ENCODE results near the gene SLC9A8.
"Not testable (repeated sequence)": the region's sequence is repeated elsewhere in the genome, so short reads cannot be mapped to it uniquely, and the experiment has no call there.

Gene SLC9A8

GRCh38 chr20:49854190-49854875, 41.7 kb downstream of the SLC9A8 start:
- no peak overlapping the region for H3K27ac ChIP-seq (ENCODE audit: low read depth, low read length)
- peaks cover 29% of the 10 kb centered on the region for H3K4me1 ChIP-seq (ENCODE audit: control insufficient read depth, insufficient read depth, low read length)
- H3K9ac ChIP-seq (ENCODE audit: low read depth, low read length), result no peak overlapping the region
- H3K36me3 ChIP-seq (ENCODE audit: control insufficient read depth, insufficient read depth, low read length), result peaks cover 7% of the 10 kb centered on the region; the same call in 1 of the 2 replicates
- H3K27me3 ChIP-seq (ENCODE audit: control insufficient read depth, insufficient read depth, low read length), result no peaks in the 10 kb centered on the region
- no peaks in the 10 kb centered on the region for H3K9me3 ChIP-seq (ENCODE audit: control insufficient read depth, insufficient read depth, low read length)
- no peak overlapping the region for H3K4me3 ChIP-seq (ENCODE audit: low read depth, low read length)

DNA sequence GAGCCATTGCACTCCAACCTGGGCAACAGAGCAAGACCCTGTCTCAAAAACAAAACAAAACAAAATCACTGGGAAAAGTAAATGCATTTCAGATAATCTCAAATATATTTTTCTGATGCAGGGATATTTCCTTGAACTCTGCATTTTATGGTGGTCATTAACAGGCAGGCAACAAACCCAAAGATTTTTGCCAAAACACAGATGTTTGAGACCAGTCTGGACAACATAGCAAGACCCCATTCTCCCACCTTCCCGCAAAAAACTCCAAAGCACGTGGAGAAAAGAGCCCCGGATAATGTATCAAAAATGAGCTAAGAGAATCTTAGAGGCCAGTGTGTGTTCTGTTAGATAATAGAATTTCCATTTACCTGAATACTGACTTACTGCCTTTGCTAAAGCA, 44.3 kb downstream of the SLC9A8 start:
- H3K27ac ChIP-seq (ENCODE audit: low read depth, low read length), result no peak overlapping the region
- no peaks in the 10 kb centered on the region for H3K27me3 ChIP-seq (ENCODE audit: control insufficient read depth, insufficient read depth, low read length)
- H3K4me1 ChIP-seq (ENCODE audit: control insufficient read depth, insufficient read depth, low read length), result peaks cover 12% of the 10 kb centered on the region
- H3K9me3 ChIP-seq (ENCODE audit: control insufficient read depth, insufficient read depth, low read length), result no peaks in the 10 kb centered on the region
- H3K36me3 ChIP-seq (ENCODE audit: control insufficient read depth, insufficient read depth, low read length), result peaks cover 7% of the 10 kb centered on the region; the same call in 1 of the 2 replicates
- no peak overlapping the region for H3K4me3 ChIP-seq (ENCODE audit: low read depth, low read length)
- no peak overlapping the region for H3K9ac ChIP-seq (ENCODE audit: low read depth, low read length)

DNA sequence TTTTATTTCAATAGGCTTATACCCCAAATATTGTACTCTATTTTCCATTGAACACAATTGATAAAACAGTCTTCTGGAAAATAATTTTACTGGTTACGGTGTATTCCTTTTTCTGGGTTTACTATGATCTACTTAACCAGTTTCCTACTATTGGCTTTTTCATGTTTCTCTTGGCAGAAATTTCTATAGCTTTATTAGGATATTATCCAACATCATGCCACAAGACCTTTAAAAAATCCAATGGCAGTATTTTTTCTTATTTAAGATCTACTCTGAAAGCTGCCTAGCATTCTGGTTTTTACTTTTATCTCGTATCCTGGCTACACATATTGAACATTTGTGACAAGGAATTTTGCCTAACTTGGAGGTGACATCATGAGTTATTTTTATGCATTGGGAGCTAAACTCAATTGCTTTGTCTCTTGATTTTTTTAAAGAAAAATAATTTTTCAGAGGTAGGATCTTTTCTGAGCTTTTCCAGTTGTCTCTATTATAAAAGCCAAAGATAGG, 45.5 kb downstream of the SLC9A8 start:
- peaks cover 12% of the 10 kb centered on the region for H3K4me1 ChIP-seq (ENCODE audit: control insufficient read depth, insufficient read depth, low read length)
- H3K9me3 ChIP-seq (ENCODE audit: control insufficient read depth, insufficient read depth, low read length), result no peaks in the 10 kb centered on the region
- H3K4me3 ChIP-seq (ENCODE audit: low read depth, low read length), result no peak overlapping the region
- no peaks in the 10 kb centered on the region for H3K27me3 ChIP-seq (ENCODE audit: control insufficient read depth, insufficient read depth, low read length)
- H3K27ac ChIP-seq (ENCODE audit: low read depth, low read length), result no peak overlapping the region
- no peak overlapping the region for H3K9ac ChIP-seq (ENCODE audit: low read depth, low read length)
- peaks cover 7% of the 10 kb centered on the region; the same call in 1 of the 2 replicates for H3K36me3 ChIP-seq (ENCODE audit: control insufficient read depth, insufficient read depth, low read length)

GRCh38 chr20:49859011-49859410, 46.4 kb downstream of the SLC9A8 start:
- Histone ChIP-seq H3K27me3 (ENCODE audit: control insufficient read depth, insufficient read depth, low read length) (no peaks in the 10 kb centered on the region), H3K9ac (ENCODE audit: low read depth, low read length) (no peak overlapping the region), H3K4me1 (ENCODE audit: control insufficient read depth, insufficient read depth, low read length) (peaks cover 6% of the 10 kb centered on the region; the same call in 1 of the 2 replicates), H3K27ac (ENCODE audit: low read depth, low read length) (no peak overlapping the region), H3K4me3 (ENCODE audit: low read depth, low read length) (no peak overlapping the region), H3K36me3 (ENCODE audit: control insufficient read depth, insufficient read depth, low read length) (peaks cover 7% of the 10 kb centered on the region; the same call in 1 of the 2 replicates), H3K9me3 (ENCODE audit: control insufficient read depth, insufficient read depth, low read length) (no peaks in the 10 kb centered on the region)

GRCh38 chr20:49859807-49860206, 47.2 kb downstream of the SLC9A8 start:
- Histone ChIP-seq H3K27ac (ENCODE audit: low read depth, low read length) (no peak overlapping the region), H3K4me3 (ENCODE audit: low read depth, low read length) (no peak overlapping the region), H3K4me1 (ENCODE audit: control insufficient read depth, insufficient read depth, low read length) (peaks cover 5% of the 10 kb centered on the region; the same call in 1 of the 2 replicates), H3K27me3 (ENCODE audit: control insufficient read depth, insufficient read depth, low read length) (no peaks in the 10 kb centered on the region), H3K9ac (ENCODE audit: low read depth, low read length) (no peak overlapping the region), H3K36me3 (ENCODE audit: control insufficient read depth, insufficient read depth, low read length) (peaks cover 7% of the 10 kb centered on the region; the same call in 1 of the 2 replicates), H3K9me3 (ENCODE audit: control insufficient read depth, insufficient read depth, low read length) (no peaks in the 10 kb centered on the region)

- H3K27ac ChIP-seq (ENCODE audit: low read depth, low read length); H3K4me3 ChIP-seq (ENCODE audit: low read depth, low read length); H3K36me3 ChIP-seq (ENCODE audit: control insufficient read depth, insufficient read depth, low read length); H3K9me3 ChIP-seq (ENCODE audit: control insufficient read depth, insufficient read depth, low read length); H3K4me1 ChIP-seq (ENCODE audit: control insufficient read depth, insufficient read depth, low read length); H3K27me3 ChIP-seq (ENCODE audit: control insufficient read depth, insufficient read depth, low read length); H3K9ac ChIP-seq (ENCODE audit: low read depth, low read length): not testable (repeated sequence)
Measured at GRCh38 chr20:49861232-49861631, 48.6 kb downstream of the SLC9A8 start.

- H3K9me3 ChIP-seq (ENCODE audit: control insufficient read depth, insufficient read depth, low read length), result no peaks in the 10 kb centered on the region
- no peak overlapping the region for H3K4me3 ChIP-seq (ENCODE audit: low read depth, low read length)
- peaks cover 6% of the 10 kb centered on the region; the same call in 1 of the 2 replicates for H3K4me1 ChIP-seq (ENCODE audit: control insufficient read depth, insufficient read depth, low read length)
- no peak overlapping the region for H3K27ac ChIP-seq (ENCODE audit: low read depth, low read length)
- no peaks in the 10 kb centered on the region; the same call in 1 of the 2 replicates for H3K36me3 ChIP-seq (ENCODE audit: control insufficient read depth, insufficient read depth, low read length)
- H3K27me3 ChIP-seq (ENCODE audit: control insufficient read depth, insufficient read depth, low read length), result no peaks in the 10 kb centered on the region
- H3K9ac ChIP-seq (ENCODE audit: low read depth, low read length), result no peak overlapping the region
Measured at GRCh38 chr20:49862607-49863200, 50.1 kb downstream of the SLC9A8 start.

GRCh38 chr20:49863666-49864065, 51.0 kb downstream of the SLC9A8 start:
- Histone ChIP-seq H3K27me3 (ENCODE audit: control insufficient read depth, insufficient read depth, low read length) (no peaks in the 10 kb centered on the region), H3K27ac (ENCODE audit: low read depth, low read length) (no peak overlapping the region), H3K4me3 (ENCODE audit: low read depth, low read length) (no peak overlapping the region), H3K9ac (ENCODE audit: low read depth, low read length) (no peak overlapping the region), H3K36me3 (ENCODE audit: control insufficient read depth, insufficient read depth, low read length) (no peaks in the 10 kb centered on the region; the same call in 1 of the 2 replicates), H3K4me1 (ENCODE audit: control insufficient read depth, insufficient read depth, low read length) (peaks cover 7% of the 10 kb centered on the region; the same call in 1 of the 2 replicates), H3K9me3 (ENCODE audit: control insufficient read depth, insufficient read depth, low read length) (no peaks in the 10 kb centered on the region)

- H3K36me3 ChIP-seq (ENCODE audit: control insufficient read depth, insufficient read depth, low read length), result no peaks in the 10 kb centered on the region; the same call in 1 of the 2 replicates
- no peak overlapping the region for H3K4me3 ChIP-seq (ENCODE audit: low read depth, low read length)
- no peaks in the 10 kb centered on the region for H3K27me3 ChIP-seq (ENCODE audit: control insufficient read depth, insufficient read depth, low read length)
- H3K4me1 ChIP-seq (ENCODE audit: control insufficient read depth, insufficient read depth, low read length), result peaks cover 7% of the 10 kb centered on the region; the same call in 1 of the 2 replicates
- no peaks in the 10 kb centered on the region for H3K9me3 ChIP-seq (ENCODE audit: control insufficient read depth, insufficient read depth, low read length)
- no peak overlapping the region for H3K9ac ChIP-seq (ENCODE audit: low read depth, low read length)
- no peak overlapping the region for H3K27ac ChIP-seq (ENCODE audit: low read depth, low read length)
Measured at GRCh38 chr20:49865559-49865958, 52.9 kb downstream of the SLC9A8 start.

DNA sequence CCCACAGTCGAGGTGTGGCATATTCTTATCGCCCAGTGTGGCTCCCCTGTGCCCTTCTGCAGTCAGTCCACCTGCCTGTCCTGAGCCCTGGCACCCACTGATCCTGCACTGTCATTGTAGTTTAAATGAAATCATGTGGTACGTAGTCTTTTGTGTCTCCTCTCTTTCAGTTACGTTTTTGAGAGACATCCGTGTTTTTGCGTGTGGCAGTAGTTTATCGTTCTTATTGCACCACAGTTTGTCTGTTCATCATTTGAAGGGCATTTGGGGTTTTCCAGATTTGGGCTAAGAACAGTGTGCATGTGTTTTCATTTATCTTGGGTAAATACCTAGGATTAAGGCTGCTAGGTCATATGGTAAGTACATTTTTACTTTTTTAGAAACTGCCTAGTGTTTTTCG, 53.4 kb downstream of the SLC9A8 start:
- H3K9ac ChIP-seq (ENCODE audit: low read depth, low read length), result no peak overlapping the region
- no peaks in the 10 kb centered on the region; the same call in 1 of the 2 replicates for H3K36me3 ChIP-seq (ENCODE audit: control insufficient read depth, insufficient read depth, low read length)
- no peaks in the 10 kb centered on the region for H3K27me3 ChIP-seq (ENCODE audit: control insufficient read depth, insufficient read depth, low read length)
- H3K4me1 ChIP-seq (ENCODE audit: control insufficient read depth, insufficient read depth, low read length), result peaks cover 7% of the 10 kb centered on the region; the same call in 1 of the 2 replicates
- no peak overlapping the region for H3K4me3 ChIP-seq (ENCODE audit: low read depth, low read length)
- no peaks in the 10 kb centered on the region for H3K9me3 ChIP-seq (ENCODE audit: control insufficient read depth, insufficient read depth, low read length)
- H3K27ac ChIP-seq (ENCODE audit: low read depth, low read length), result no peak overlapping the region
